HCT116 (cell line): ENCODE results near the gene SLF1. TPM values are rescaled to one million over a fixed set of nuclear protein-coding genes. Genes with fewer than 3 reads are reported as not detected.

Experiments used
- ATAC-seq: fragments of 200-7000 bp; cut with Tn5 transposase; 2 replicates; pipeline ENCODE4 v1.9.1; 2020; ENCODE audit warnings: mild to moderate bottlenecking, moderate library complexity
- BruUV-seq: library from RNA; stranded (reverse); fragments of 400-500 nt; replicated peaks from 2 replicates; lab custom pipeline; 2021; lab: Mats Ljungman, UMichigan
- CTCF ChIA-PET: fragments of 300-600 bp; sonication (Branson Sonifier 250); formaldehyde crosslinking; loops from one replicate; lab custom pipeline; 2021; ENCODE audit warnings: antibody characterized with exemption; lab: Charles Lee
- POLR2A ChIA-PET: fragments of 300-600, 350-600 bp; sonication (Branson Sonifier 250); formaldehyde crosslinking; loops from one replicate; lab custom pipeline; 2021; ENCODE audit warnings: antibody characterized with exemption; lab: Charles Lee
- RAD21 ChIA-PET, 2 experiments: fragments of 300-600 bp; sonication (Branson Sonifier 250); formaldehyde crosslinking; loops; one replicate each; lab custom pipeline; 2023; ENCODE audit warnings: low total read pairs in 2 of 2; ENCODE audit not compliant: uncharacterized antibody in 2 of 2, unreplicated experiment in 2 of 2, low non-redundant PET in 1 of 2; lab: Charles Lee
- DNase-seq: peaks from one replicate; pipeline ENCODE4 v3.0.0-alpha.2; 2010; ENCODE audit warnings: low read depth, low spot score
- H2AFZ ChIP-seq: fragments of 200-600 bp; shearing (Covaris generic), sonication (generic); 2 replicates; pipeline ENCODE4 v1.6.1; 2017; ENCODE audit warnings: low read depth, mixed run types, mixed read lengths, antibody characterized with exemption, low read length; ENCODE audit not compliant: poor library complexity, severe bottlenecking
- H3K27ac ChIP-seq: 2 replicates; pipeline ENCODE4 v1.5.1; 2012; ENCODE audit warnings: low read depth, low read length
- H3K27me3 ChIP-seq: fragments of 200-600 bp; sonication (generic); 2 replicates; pipeline ENCODE4 v1.6.1; 2016; ENCODE audit warnings: mixed run types, low read length, mixed read lengths; ENCODE audit not compliant: insufficient read depth
- H3K36me3 ChIP-seq, 2 experiments: fragments of 200-500 bp in 1 of 2; fragments of 200-600 bp in 1 of 2; sonication (Bioruptor generic) in 1 of 2; sonication (generic) in 1 of 2; 2 replicates each; pipeline versions ENCODE4 v1.5.1 to v1.6.1; 2014 to 2016; ENCODE audit warnings: low read length in 2 of 2, inconsistent platforms in 1 of 2, mixed read lengths in 1 of 2, mixed run types in 1 of 2; ENCODE audit not compliant: insufficient read depth in 2 of 2, control insufficient read depth in 1 of 2
- H3K4me1 ChIP-seq, 2 experiments: fragments of 200-600 bp in 1 of 2; sonication (generic) in 1 of 2; 2 replicates each; pipeline versions ENCODE4 v1.5.1 to v1.6.1; 2012 to 2017; ENCODE audit warnings: low read length in 2 of 2, inconsistent platforms in 1 of 2, mild to moderate bottlenecking in 1 of 2, mixed read lengths in 1 of 2, mixed run types in 1 of 2, moderate library complexity in 1 of 2; ENCODE audit not compliant: insufficient read depth in 2 of 2, control insufficient read depth in 1 of 2
- H3K4me2 ChIP-seq: fragments of 200-600 bp; sonication (generic); 2 replicates; pipeline ENCODE4 v1.6.1; 2017; ENCODE audit warnings: mixed run types, low read length, mixed read lengths
- H3K4me3 ChIP-seq, 2 experiments: fragments of 200-600 bp in 1 of 2; sonication (generic) in 1 of 2; replicated peaks in 1 of 2; 2 replicates each; pipeline ENCODE4 v1.5.1; 2011 to 2016; ENCODE audit warnings: low read length in 2 of 2, control low read depth in 1 of 2, low read depth in 1 of 2, mild to moderate bottlenecking in 1 of 2, mixed read lengths in 1 of 2, mixed run types in 1 of 2
- H3K79me2 ChIP-seq: fragments of 200-600 bp; sonication (generic); 2 replicates; pipeline ENCODE4 v1.6.1; 2017; ENCODE audit warnings: mild to moderate bottlenecking, mixed run types, low read length, moderate library complexity, mixed read lengths; ENCODE audit not compliant: insufficient read depth
- H3K9ac ChIP-seq: fragments of 200-600 bp; sonication (generic); 2 replicates; pipeline ENCODE4 v1.6.1; 2016; ENCODE audit warnings: low read length, mixed read lengths
- H3K9me2 ChIP-seq: fragments of 200-600 bp; sonication (generic), shearing (Covaris generic); 2 replicates; pipeline ENCODE4 v1.6.1; 2017; ENCODE audit warnings: mixed run types, mild to moderate bottlenecking, moderate library complexity; ENCODE audit not compliant: insufficient read depth
- H3K9me3 ChIP-seq, 2 experiments: fragments of 200-500 bp in 1 of 2; fragments of 200-600 bp in 1 of 2; sonication (Bioruptor generic) in 1 of 2; sonication (generic) in 1 of 2; 2 replicates each; pipeline ENCODE4 v1.6.1; 2014 to 2017; ENCODE audit warnings: low read length in 2 of 2, mixed read lengths in 2 of 2, inconsistent platforms in 1 of 2, low read depth in 1 of 2, mild to moderate bottlenecking in 1 of 2, mixed run types in 1 of 2, moderate library complexity in 1 of 2; ENCODE audit not compliant: control insufficient read depth in 1 of 2, insufficient read depth in 1 of 2
- H4K20me1 ChIP-seq: fragments of 200-600 bp; sonication (generic), shearing (Covaris generic); 2 replicates; pipeline ENCODE4 v1.6.1; 2017; ENCODE audit warnings: mixed run types, mild to moderate bottlenecking, moderate library complexity; ENCODE audit not compliant: insufficient read depth
- CBX3 ChIP-seq: IDR thresholded peaks from 2 replicates; pipeline ENCODE4 v1.6.1; 2012; ENCODE audit warnings: low read depth
- CTCF ChIP-seq, 3 experiments: fragments of 200-600 bp in 1 of 3; sonication (generic) in 1 of 3; IDR thresholded peaks in 2 of 3; conservative IDR thresholded peaks in 1 of 3; 2 replicates each; pipeline ENCODE4 v1.5.1; 2012 to 2017; ENCODE audit warnings: low read depth in 2 of 3, low read length in 2 of 3, antibody characterized with exemption in 1 of 3, borderline replicate concordance in 1 of 3, control low read depth in 1 of 3, mild to moderate bottlenecking in 1 of 3, mixed read lengths in 1 of 3, mixed run types in 1 of 3, moderate library complexity in 1 of 3; ENCODE audit not compliant: insufficient read depth in 1 of 3
- EGR1 ChIP-seq: IDR thresholded peaks from 2 replicates; pipeline ENCODE4 v1.6.1; 2012; ENCODE audit warnings: low read depth
- ELF1 ChIP-seq: IDR thresholded peaks from 2 replicates; pipeline ENCODE4 v1.6.1; 2012; ENCODE audit warnings: low read depth, borderline replicate concordance
- EZH2 ChIP-seq: fragments of 200-600 bp; sonication (generic); IDR thresholded peaks from 2 replicates; pipeline ENCODE4 v1.6.1; 2017; ENCODE audit warnings: antibody characterized with exemption, mixed run types
- EZH2phosphoT487 ChIP-seq: fragments of 200-600 bp; IDR thresholded peaks from 2 replicates; pipeline ENCODE4 v1.6.1; 2018; ENCODE audit warnings: antibody characterized with exemption, borderline replicate concordance
- FOSL1 ChIP-seq: IDR thresholded peaks from 2 replicates; pipeline ENCODE4 v1.6.1; 2012; ENCODE audit warnings: low read depth
- JUND ChIP-seq: IDR thresholded peaks from 2 replicates; pipeline ENCODE4 v1.6.1; 2012
- POLR2A ChIP-seq: IDR thresholded peaks from 2 replicates; pipeline ENCODE4 v1.7.0; 2011; ENCODE audit warnings: borderline replicate concordance; ENCODE audit not compliant: insufficient read depth, insufficient read length; ENCODE audit errors: extremely low read depth
- POLR2AphosphoS5 ChIP-seq: IDR thresholded peaks from 2 replicates; pipeline ENCODE4 v1.6.1; 2011; ENCODE audit warnings: mild to moderate bottlenecking, low read depth, low read length, moderate library complexity
- RAD21 ChIP-seq: IDR thresholded peaks from 2 replicates; pipeline ENCODE4 v1.6.1; 2012; ENCODE audit warnings: low read depth, mild to moderate bottlenecking
- SP1 ChIP-seq: IDR thresholded peaks from 2 replicates; pipeline ENCODE4 v1.6.1; 2012; ENCODE audit warnings: low read depth
- TCF7L2 ChIP-seq: IDR thresholded peaks from 2 replicates; pipeline ENCODE4 v1.7.0; 2011; ENCODE audit warnings: borderline replicate concordance, inconsistent platforms; ENCODE audit not compliant: insufficient read depth, insufficient read length; ENCODE audit errors: extremely low read depth
- YY1 ChIP-seq: IDR thresholded peaks from 2 replicates; pipeline ENCODE4 v1.6.1; 2011; ENCODE audit warnings: low read length, low read depth, moderate library complexity, mild to moderate bottlenecking; ENCODE audit not compliant: insufficient replicate concordance; ENCODE audit errors: extremely low read depth
- ZBTB33 ChIP-seq: IDR thresholded peaks from 2 replicates; pipeline ENCODE4 v1.6.1; 2011; ENCODE audit warnings: mild to moderate bottlenecking, low read length, moderate library complexity; ENCODE audit not compliant: insufficient replicate concordance; ENCODE audit errors: extremely low read depth
- ZNF274 ChIP-seq: fragments of 200-500 bp; sonication (Bioruptor generic); IDR thresholded peaks from 2 replicates; pipeline ENCODE4 v1.6.1; 2014; ENCODE audit warnings: mild to moderate bottlenecking, low read depth, low read length, inconsistent platforms
- intact Hi-C: fragments of 100-400 bp; cut with micrococcal nuclease; formaldehyde crosslinking; loops from 2 replicates; pipeline ENCODE4 v1.10.0; 2022
- total RNA-seq: library from RNA; stranded (reverse); gene quantifications from one replicate; pipeline ENCODE4 v1.2.1, GENCODE V29; 2021; ENCODE audit not compliant: unreplicated experiment
- TF ChIP-seq, protein P1 (sequence below): IDR thresholded peaks from 2 replicates; pipeline ENCODE4 v1.6.1; 2012; ENCODE audit warnings: low read depth
- TF ChIP-seq, protein P2 (sequence below): IDR thresholded peaks from 2 replicates; pipeline ENCODE4 v1.6.1; 2012
- TF ChIP-seq, protein P3 (sequence below): IDR thresholded peaks from 2 replicates; pipeline ENCODE4 v1.6.1; 2012

The SLF1 gene
- total RNA-seq, 1 experiment from 2014 or later = 10.4 TPM

GRCh38 chr5:94595281-94595840, 23.1 kb upstream of the SLF1 start:
- ChIA-PET POLR2A (no interaction called here), RAD21 (no interaction called here), CTCF (no interaction called here)
- Histone ChIP-seq H3K27me3 (no peaks in the 10 kb centered on the region), H3K79me2 (no peaks in the 10 kb centered on the region), H2AFZ (no peak overlapping the region), H3K4me2 (no peak overlapping the region), H3K4me3 (no peak overlapping the region), H3K9me2 (no peaks in the 10 kb centered on the region), H3K36me3 (no peaks in the 10 kb centered on the region), H3K27ac (no peak overlapping the region), H3K4me1 (no peaks in the 10 kb centered on the region)
- TF ChIP-seq, protein P1, sequence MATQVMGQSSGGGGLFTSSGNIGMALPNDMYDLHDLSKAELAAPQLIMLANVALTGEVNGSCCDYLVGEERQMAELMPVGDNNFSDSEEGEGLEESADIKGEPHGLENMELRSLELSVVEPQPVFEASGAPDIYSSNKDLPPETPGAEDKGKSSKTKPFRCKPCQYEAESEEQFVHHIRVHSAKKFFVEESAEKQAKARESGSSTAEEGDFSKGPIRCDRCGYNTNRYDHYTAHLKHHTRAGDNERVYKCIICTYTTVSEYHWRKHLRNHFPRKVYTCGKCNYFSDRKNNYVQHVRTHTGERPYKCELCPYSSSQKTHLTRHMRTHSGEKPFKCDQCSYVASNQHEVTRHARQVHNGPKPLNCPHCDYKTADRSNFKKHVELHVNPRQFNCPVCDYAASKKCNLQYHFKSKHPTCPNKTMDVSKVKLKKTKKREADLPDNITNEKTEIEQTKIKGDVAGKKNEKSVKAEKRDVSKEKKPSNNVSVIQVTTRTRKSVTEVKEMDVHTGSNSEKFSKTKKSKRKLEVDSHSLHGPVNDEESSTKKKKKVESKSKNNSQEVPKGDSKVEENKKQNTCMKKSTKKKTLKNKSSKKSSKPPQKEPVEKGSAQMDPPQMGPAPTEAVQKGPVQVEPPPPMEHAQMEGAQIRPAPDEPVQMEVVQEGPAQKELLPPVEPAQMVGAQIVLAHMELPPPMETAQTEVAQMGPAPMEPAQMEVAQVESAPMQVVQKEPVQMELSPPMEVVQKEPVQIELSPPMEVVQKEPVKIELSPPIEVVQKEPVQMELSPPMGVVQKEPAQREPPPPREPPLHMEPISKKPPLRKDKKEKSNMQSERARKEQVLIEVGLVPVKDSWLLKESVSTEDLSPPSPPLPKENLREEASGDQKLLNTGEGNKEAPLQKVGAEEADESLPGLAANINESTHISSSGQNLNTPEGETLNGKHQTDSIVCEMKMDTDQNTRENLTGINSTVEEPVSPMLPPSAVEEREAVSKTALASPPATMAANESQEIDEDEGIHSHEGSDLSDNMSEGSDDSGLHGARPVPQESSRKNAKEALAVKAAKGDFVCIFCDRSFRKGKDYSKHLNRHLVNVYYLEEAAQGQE = no peak
- TF ChIP-seq ZBTB33 (no peak), JUND (no peak), POLR2AphosphoS5 (no peak), CBX3 (no peak), CTCF (IDR thresholded peaks at IDR 0.05 in 2 of 3, conservative IDR thresholded peaks at IDR 0.05 in 1 of 3; ENCODE audit: borderline replicate concordance in 1 of 3, insufficient read depth in 1 of 3, low read depth in 2 of 3, low read length in 2 of 3) (no peak), POLR2A (no peak), ELF1 (no peak), ZNF274 (no peak), YY1 (no peak), FOSL1 (no peak), EZH2 (no peak), EGR1 (no peak), TCF7L2 (no peak), EZH2phosphoT487 (no peak), RAD21 (no peak), SP1 (no peak)
- TF ChIP-seq, protein P2, sequence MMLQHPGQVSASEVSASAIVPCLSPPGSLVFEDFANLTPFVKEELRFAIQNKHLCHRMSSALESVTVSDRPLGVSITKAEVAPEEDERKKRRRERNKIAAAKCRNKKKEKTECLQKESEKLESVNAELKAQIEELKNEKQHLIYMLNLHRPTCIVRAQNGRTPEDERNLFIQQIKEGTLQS = no peak
- TF ChIP-seq, protein P3, sequence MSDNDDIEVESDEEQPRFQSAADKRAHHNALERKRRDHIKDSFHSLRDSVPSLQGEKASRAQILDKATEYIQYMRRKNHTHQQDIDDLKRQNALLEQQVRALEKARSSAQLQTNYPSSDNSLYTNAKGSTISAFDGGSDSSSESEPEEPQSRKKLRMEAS = no peak
- TF ChIP-seq, all 23 proteins: peak for 0
- ATAC-seq (no peak), DNase-seq (no peak)
- no peak overlapping the region for H3K9ac ChIP-seq
- no peaks in the 10 kb centered on the region for H4K20me1 ChIP-seq
- H3K9me3 ChIP-seq = no peaks in the 10 kb centered on the region
- BruUV-seq = no TSS peak
- intact Hi-C loops = no loop called here
